Measurements from ENCODE around the gene NPSR1.
"Not testable (repeated sequence)": the region's sequence is repeated elsewhere in the genome, so short reads cannot be mapped to it uniquely, and the experiment has no call there.

Gene NPSR1, protein sequence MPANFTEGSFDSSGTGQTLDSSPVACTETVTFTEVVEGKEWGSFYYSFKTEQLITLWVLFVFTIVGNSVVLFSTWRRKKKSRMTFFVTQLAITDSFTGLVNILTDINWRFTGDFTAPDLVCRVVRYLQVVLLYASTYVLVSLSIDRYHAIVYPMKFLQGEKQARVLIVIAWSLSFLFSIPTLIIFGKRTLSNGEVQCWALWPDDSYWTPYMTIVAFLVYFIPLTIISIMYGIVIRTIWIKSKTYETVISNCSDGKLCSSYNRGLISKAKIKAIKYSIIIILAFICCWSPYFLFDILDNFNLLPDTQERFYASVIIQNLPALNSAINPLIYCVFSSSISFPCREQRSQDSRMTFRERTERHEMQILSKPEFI

DNA sequence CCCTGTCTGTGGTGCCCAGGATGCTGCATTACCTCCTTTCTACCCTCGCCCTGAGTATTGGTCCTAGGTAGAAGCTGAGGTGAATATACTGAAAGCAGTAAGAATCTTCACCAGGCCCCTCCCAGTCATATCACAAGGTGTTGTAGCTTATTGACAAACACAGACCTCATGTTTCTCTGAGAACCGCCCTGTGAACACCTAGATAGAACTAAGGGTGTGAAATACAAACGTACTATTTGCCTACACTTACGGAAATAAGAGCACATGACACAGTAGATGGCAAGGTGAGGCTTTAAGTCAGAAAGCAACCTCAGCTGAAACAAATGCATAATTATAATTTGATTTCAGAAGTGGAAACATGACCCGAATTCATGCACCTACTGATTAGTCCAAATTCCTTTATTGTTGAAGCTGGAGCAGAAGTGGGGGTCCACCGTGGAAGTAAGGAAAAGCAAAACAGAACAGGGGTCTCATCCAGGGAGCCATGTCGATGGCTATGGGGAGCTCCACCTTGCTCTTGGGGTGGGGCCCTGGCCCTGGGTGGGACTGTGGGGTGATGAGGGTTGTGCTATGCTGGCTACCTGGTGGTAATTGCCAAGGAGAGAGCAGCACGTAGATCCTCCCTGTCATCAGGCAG lies at the start of gene NPSR1:
TSS of gene NPSR1 (plus strand) at position 587 of the 637 bp plus-strand sequence. CDS start 195 bp downstream, outside the sequence.
- no peaks in the 10 kb centered on the region for H3K4me1 ChIP-seq (ENCODE audit: control insufficient read depth in 2 of 2, insufficient read depth in 2 of 2, low read length in 2 of 2)
- H3K9me3 ChIP-seq (ENCODE audit: control insufficient read depth in 2 of 2, low read length in 2 of 2), result no peaks in the 10 kb centered on the region
- no peaks in the 10 kb centered on the region for H3K27me3 ChIP-seq (ENCODE audit: control insufficient read depth in 2 of 2, insufficient read depth in 2 of 2, low read length in 2 of 2)
- no peak within 1 kb of the TSS for H3K27ac ChIP-seq (ENCODE audit: low read depth in 2 of 2, low read length in 2 of 2)
- no peak within 1 kb of the TSS for H3K4me3 ChIP-seq (ENCODE audit: low read length in 2 of 2)
- H3K9ac ChIP-seq (ENCODE audit: low read depth in 1 of 2, low read length in 2 of 2), result no peak within 1 kb of the TSS
- no peaks in the 10 kb centered on the region for H3K36me3 ChIP-seq (ENCODE audit: control insufficient read depth in 2 of 2, insufficient read depth in 2 of 2, low read length in 2 of 2)

DNA sequence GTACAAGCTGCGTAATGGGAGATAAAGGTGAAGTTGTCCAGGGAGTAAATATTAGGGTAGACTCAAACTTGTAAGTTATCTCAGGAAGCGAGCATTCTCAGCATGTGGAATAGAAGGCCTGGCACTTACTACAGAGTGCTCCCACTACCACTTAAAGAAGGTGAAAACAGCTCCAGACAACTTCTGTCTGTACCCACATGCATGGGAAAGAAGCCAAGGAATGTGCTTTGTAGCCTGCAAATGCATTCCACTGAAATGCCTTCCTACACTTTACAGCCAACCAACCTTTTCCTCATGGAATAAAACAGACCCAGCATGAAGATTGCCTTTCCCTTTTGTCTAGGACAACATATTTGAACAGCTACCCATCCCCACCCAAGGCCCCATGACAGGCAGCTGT lies 45.4 kb upstream of the NPSR1 start:
- H3K4me3 ChIP-seq (ENCODE audit: low read length in 2 of 2), result no peak overlapping the region
- no peak overlapping the region for H3K9ac ChIP-seq (ENCODE audit: low read depth in 1 of 2, low read length in 2 of 2)
- no peaks in the 10 kb centered on the region for H3K27me3 ChIP-seq (ENCODE audit: control insufficient read depth in 2 of 2, insufficient read depth in 2 of 2, low read length in 2 of 2)
- H3K27ac ChIP-seq (ENCODE audit: low read depth in 2 of 2, low read length in 2 of 2), result no peak overlapping the region
- H3K36me3 ChIP-seq (ENCODE audit: control insufficient read depth in 2 of 2, insufficient read depth in 2 of 2, low read length in 2 of 2), result no peaks in the 10 kb centered on the region
- H3K4me1 ChIP-seq (ENCODE audit: control insufficient read depth in 2 of 2, insufficient read depth in 2 of 2, low read length in 2 of 2), result no peaks in the 10 kb centered on the region
- H3K9me3 ChIP-seq (ENCODE audit: control insufficient read depth in 2 of 2, low read length in 2 of 2), result no peaks in the 10 kb centered on the region

DNA sequence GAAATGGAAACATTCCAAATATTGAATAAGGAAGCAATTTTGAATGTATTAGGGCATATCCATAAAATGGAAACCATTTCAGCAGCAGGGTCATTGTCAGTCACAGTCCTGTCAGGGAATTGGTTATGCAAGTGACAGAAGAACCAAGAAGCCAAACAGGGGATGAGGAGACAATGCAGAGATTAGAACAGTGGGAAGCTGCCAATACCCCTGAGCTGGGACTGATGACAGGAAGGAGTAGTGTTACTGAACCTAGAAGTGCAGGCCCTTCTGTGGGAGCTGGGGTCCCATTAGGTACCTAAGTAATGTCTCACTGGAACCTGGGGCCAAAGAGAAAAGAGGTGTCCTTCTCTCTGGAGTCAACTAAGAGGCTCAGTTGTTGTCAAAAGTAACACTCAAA lies 37.6 kb upstream of the NPSR1 start:
- H3K4me1 ChIP-seq (ENCODE audit: control insufficient read depth in 2 of 2, insufficient read depth in 2 of 2, low read length in 2 of 2), result no peaks in the 10 kb centered on the region
- H3K9ac ChIP-seq (ENCODE audit: low read depth in 1 of 2, low read length in 2 of 2), result no peak overlapping the region
- H3K36me3 ChIP-seq (ENCODE audit: control insufficient read depth in 2 of 2, insufficient read depth in 2 of 2, low read length in 2 of 2), result no peaks in the 10 kb centered on the region
- H3K27ac ChIP-seq (ENCODE audit: low read depth in 2 of 2, low read length in 2 of 2), result no peak overlapping the region
- no peaks in the 10 kb centered on the region for H3K9me3 ChIP-seq (ENCODE audit: control insufficient read depth in 2 of 2, low read length in 2 of 2)
- H3K27me3 ChIP-seq (ENCODE audit: control insufficient read depth in 2 of 2, insufficient read depth in 2 of 2, low read length in 2 of 2), result no peaks in the 10 kb centered on the region
- no peak overlapping the region for H3K4me3 ChIP-seq (ENCODE audit: low read length in 2 of 2)

DNA sequence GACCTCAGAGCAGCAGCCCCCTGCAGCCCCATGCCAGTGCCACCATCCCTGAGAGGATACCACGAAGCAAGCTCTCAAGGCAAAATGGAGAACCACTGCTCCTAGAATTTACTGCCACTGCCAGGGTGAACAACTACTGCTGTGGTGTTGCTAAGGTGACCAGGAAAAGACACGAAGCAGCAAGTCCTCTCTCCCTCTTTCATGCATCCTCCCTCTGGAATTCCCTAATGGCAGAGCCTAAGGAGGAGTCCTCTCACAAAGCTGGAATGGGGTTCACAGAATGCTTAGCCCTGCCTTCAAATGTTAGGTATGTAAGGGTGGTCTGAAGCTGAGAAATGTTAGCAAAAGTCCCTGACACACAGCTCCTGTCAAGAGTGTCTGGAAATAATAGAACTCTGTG lies 35.8 kb upstream of the NPSR1 start:
- Histone ChIP-seq H3K36me3 (ENCODE audit: control insufficient read depth in 2 of 2, insufficient read depth in 2 of 2, low read length in 2 of 2) (no peaks in the 10 kb centered on the region), H3K9me3 (ENCODE audit: control insufficient read depth in 2 of 2, low read length in 2 of 2) (no peaks in the 10 kb centered on the region), H3K4me3 (ENCODE audit: low read length in 2 of 2) (no peak overlapping the region), H3K27me3 (ENCODE audit: control insufficient read depth in 2 of 2, insufficient read depth in 2 of 2, low read length in 2 of 2) (no peaks in the 10 kb centered on the region), H3K9ac (ENCODE audit: low read depth in 1 of 2, low read length in 2 of 2) (no peak overlapping the region), H3K27ac (ENCODE audit: low read depth in 2 of 2, low read length in 2 of 2) (no peak overlapping the region), H3K4me1 (ENCODE audit: control insufficient read depth in 2 of 2, insufficient read depth in 2 of 2, low read length in 2 of 2) (no peaks in the 10 kb centered on the region)

DNA sequence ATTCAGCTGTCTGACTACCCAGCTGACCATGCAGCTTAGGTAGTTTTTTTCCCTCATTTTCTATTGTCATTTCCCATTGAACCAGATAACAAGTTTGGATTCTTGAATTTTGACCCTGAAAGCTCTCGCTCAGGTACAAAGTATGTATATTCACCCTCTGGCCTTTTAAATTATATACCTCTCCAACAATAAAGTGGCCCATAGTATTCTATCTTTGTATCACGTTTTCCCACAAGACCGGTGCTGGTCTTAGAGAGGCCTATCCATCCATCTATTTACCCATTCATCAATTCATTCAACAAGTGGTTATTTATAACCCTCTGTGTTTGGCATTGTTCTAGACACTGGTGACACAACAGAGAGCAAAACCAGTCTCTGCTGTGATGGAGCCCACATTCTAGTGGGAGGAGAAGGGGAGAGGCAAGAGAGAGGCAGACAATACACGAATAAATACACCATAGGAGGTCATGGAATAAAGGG lies 35.2 kb upstream of the NPSR1 start:
- Histone ChIP-seq H3K4me1 (ENCODE audit: control insufficient read depth in 2 of 2, insufficient read depth in 2 of 2, low read length in 2 of 2) (no peaks in the 10 kb centered on the region), H3K27me3 (ENCODE audit: control insufficient read depth in 2 of 2, insufficient read depth in 2 of 2, low read length in 2 of 2) (no peaks in the 10 kb centered on the region), H3K27ac (ENCODE audit: low read depth in 2 of 2, low read length in 2 of 2) (no peak overlapping the region), H3K9ac (ENCODE audit: low read depth in 1 of 2, low read length in 2 of 2) (no peak overlapping the region), H3K9me3 (ENCODE audit: control insufficient read depth in 2 of 2, low read length in 2 of 2) (no peaks in the 10 kb centered on the region), H3K36me3 (ENCODE audit: control insufficient read depth in 2 of 2, insufficient read depth in 2 of 2, low read length in 2 of 2) (no peaks in the 10 kb centered on the region), H3K4me3 (ENCODE audit: low read length in 2 of 2) (no peak overlapping the region)

DNA sequence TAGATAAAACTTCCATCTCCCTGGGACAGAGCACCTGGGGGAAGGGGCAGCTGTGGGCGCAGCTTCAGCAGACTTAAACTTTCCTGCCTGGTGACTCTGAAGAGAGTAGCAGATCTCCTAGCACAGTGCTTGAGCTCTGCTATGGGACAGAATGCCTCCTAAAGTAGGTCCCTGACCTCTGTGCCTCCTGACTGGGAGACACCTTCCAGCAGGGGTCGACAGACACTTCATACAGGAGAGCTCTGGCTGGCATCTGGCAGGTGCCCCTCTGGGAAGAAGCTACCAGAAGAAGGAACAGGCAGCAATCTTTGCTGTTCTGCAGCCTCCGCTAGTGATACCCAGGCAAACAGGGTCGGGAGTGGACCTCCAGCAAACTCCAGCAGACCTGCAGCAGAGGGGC lies 29.4 kb upstream of the NPSR1 start:
- not testable (repeated sequence) for H3K27ac ChIP-seq (ENCODE audit: low read depth in 2 of 2, low read length in 2 of 2); H3K36me3 ChIP-seq (ENCODE audit: control insufficient read depth in 2 of 2, insufficient read depth in 2 of 2, low read length in 2 of 2); H3K27me3 ChIP-seq (ENCODE audit: control insufficient read depth in 2 of 2, insufficient read depth in 2 of 2, low read length in 2 of 2); H3K9ac ChIP-seq (ENCODE audit: low read depth in 1 of 2, low read length in 2 of 2); H3K9me3 ChIP-seq (ENCODE audit: control insufficient read depth in 2 of 2, low read length in 2 of 2); H3K4me1 ChIP-seq (ENCODE audit: control insufficient read depth in 2 of 2, insufficient read depth in 2 of 2, low read length in 2 of 2); H3K4me3 ChIP-seq (ENCODE audit: low read length in 2 of 2)

DNA sequence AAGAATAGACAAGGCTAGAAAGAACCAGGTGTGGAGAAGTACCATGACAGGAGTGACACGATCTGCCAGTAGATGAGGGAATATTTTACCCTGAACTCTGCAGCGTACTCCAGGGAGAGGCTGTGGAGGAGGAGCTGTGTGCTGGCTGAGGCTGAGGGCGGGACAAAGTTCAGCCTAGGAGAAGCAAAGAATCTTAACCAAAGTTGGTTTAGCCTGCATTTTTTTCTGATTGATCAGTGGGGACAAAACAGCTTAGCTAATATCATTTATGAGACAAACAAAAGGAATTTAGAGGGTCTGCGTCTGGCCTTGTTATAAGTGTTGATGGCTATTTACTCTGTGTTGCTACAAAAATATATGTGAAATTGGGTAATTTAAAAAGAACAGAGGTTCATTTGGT lies 5.2 kb upstream of the NPSR1 start:
- H3K27ac ChIP-seq (ENCODE audit: low read depth in 2 of 2, low read length in 2 of 2), result no peak overlapping the region
- H3K27me3 ChIP-seq (ENCODE audit: control insufficient read depth in 2 of 2, insufficient read depth in 2 of 2, low read length in 2 of 2), result no peaks in the 10 kb centered on the region
- no peaks in the 10 kb centered on the region for H3K9me3 ChIP-seq (ENCODE audit: control insufficient read depth in 2 of 2, low read length in 2 of 2)
- H3K9ac ChIP-seq (ENCODE audit: low read depth in 1 of 2, low read length in 2 of 2), result no peak overlapping the region
- no peak overlapping the region for H3K4me3 ChIP-seq (ENCODE audit: low read length in 2 of 2)
- H3K4me1 ChIP-seq (ENCODE audit: control insufficient read depth in 2 of 2, insufficient read depth in 2 of 2, low read length in 2 of 2), result no peaks in the 10 kb centered on the region
- H3K36me3 ChIP-seq (ENCODE audit: control insufficient read depth in 2 of 2, insufficient read depth in 2 of 2, low read length in 2 of 2), result no peaks in the 10 kb centered on the region

DNA sequence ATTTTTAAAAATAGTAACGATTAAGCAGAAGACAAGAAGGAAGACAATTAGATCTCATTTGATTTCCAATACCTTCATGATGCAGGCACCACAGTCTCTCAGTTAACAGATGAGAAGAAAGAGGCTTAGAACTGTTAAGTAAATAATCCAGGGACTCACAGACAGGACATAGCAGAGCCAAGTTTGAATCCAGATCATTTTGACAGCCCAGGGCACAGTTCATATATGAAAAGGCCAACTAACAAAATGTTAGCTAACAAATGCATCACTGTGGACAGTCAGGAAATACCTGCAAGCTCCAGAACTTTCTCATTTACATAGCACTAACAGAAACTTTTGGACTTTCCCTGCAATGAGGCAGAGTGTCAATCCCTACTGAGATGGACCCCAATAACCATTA lies 4.2 kb upstream of the NPSR1 start:
- Histone ChIP-seq H3K27me3 (ENCODE audit: control insufficient read depth in 2 of 2, insufficient read depth in 2 of 2, low read length in 2 of 2) (no peaks in the 10 kb centered on the region), H3K27ac (ENCODE audit: low read depth in 2 of 2, low read length in 2 of 2) (no peak overlapping the region), H3K9me3 (ENCODE audit: control insufficient read depth in 2 of 2, low read length in 2 of 2) (no peaks in the 10 kb centered on the region), H3K9ac (ENCODE audit: low read depth in 1 of 2, low read length in 2 of 2) (no peak overlapping the region), H3K4me3 (ENCODE audit: low read length in 2 of 2) (no peak overlapping the region), H3K36me3 (ENCODE audit: control insufficient read depth in 2 of 2, insufficient read depth in 2 of 2, low read length in 2 of 2) (no peaks in the 10 kb centered on the region), H3K4me1 (ENCODE audit: control insufficient read depth in 2 of 2, insufficient read depth in 2 of 2, low read length in 2 of 2) (no peaks in the 10 kb centered on the region)

DNA sequence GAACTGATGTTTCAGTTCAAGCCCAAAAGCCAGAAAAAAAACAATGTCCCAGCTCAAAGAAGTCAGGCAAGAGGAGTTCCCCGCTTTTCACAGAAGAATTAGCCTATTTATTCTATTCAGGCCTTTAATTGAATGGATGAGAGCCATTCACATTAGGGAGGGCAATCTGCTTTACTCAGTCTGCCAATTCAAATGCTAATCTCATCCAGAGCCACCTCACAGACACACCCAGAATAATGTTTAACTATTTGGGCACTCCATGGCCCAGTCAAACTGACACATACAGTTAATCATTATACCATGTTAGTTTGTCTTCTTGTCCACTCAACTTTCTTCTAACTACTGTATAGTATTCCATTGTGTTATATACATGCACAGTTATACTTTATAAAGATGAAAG lies 2.6 kb upstream of the NPSR1 start:
- no peaks in the 10 kb centered on the region for H3K36me3 ChIP-seq (ENCODE audit: control insufficient read depth in 2 of 2, insufficient read depth in 2 of 2, low read length in 2 of 2)
- H3K4me3 ChIP-seq (ENCODE audit: low read length in 2 of 2), result no peak overlapping the region
- no peaks in the 10 kb centered on the region for H3K27me3 ChIP-seq (ENCODE audit: control insufficient read depth in 2 of 2, insufficient read depth in 2 of 2, low read length in 2 of 2)
- H3K4me1 ChIP-seq (ENCODE audit: control insufficient read depth in 2 of 2, insufficient read depth in 2 of 2, low read length in 2 of 2), result no peaks in the 10 kb centered on the region
- no peak overlapping the region for H3K9ac ChIP-seq (ENCODE audit: low read depth in 1 of 2, low read length in 2 of 2)
- H3K9me3 ChIP-seq (ENCODE audit: control insufficient read depth in 2 of 2, low read length in 2 of 2), result no peaks in the 10 kb centered on the region
- no peak overlapping the region for H3K27ac ChIP-seq (ENCODE audit: low read depth in 2 of 2, low read length in 2 of 2)

DNA sequence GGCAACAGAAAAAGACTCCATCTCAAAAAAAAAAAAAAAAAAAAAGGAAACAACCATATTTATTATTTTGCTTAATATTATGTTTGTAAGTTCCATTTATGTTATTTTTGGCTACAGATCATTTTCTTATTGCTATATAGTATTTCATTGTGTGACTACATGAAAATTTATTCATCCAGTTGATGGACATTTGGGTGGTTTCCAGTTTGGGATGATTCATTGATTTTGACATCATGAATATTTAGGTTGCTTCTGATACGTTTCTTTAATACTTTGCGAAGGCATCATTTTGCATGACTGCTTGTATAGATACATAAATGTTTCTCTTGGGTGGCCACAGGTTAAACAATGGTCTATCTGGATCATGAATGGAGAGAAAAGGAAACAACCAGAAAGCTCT lies 2.0 kb upstream of the NPSR1 start:
- H3K27ac ChIP-seq (ENCODE audit: low read depth in 2 of 2, low read length in 2 of 2), result no peak overlapping the region
- H3K9ac ChIP-seq (ENCODE audit: low read depth in 1 of 2, low read length in 2 of 2), result no peak overlapping the region
- no peaks in the 10 kb centered on the region for H3K27me3 ChIP-seq (ENCODE audit: control insufficient read depth in 2 of 2, insufficient read depth in 2 of 2, low read length in 2 of 2)

More for the DNA sequence above, 2.0 kb upstream of the NPSR1 start:
- Histone ChIP-seq H3K36me3 (ENCODE audit: control insufficient read depth in 2 of 2, insufficient read depth in 2 of 2, low read length in 2 of 2) (no peaks in the 10 kb centered on the region), H3K9me3 (ENCODE audit: control insufficient read depth in 2 of 2, low read length in 2 of 2) (no peaks in the 10 kb centered on the region), H3K4me3 (ENCODE audit: low read length in 2 of 2) (no peak overlapping the region), H3K4me1 (ENCODE audit: control insufficient read depth in 2 of 2, insufficient read depth in 2 of 2, low read length in 2 of 2) (no peaks in the 10 kb centered on the region)

All from mucosa of rectum (tissue), 2 donors.